HG03097 (cell line): ENCODE measurements around the gene ROR1.
"Not testable (repeated sequence)": the region's sequence is repeated elsewhere in the genome, so short reads cannot be mapped to it uniquely, and the experiment has no call there.

Experiments used
- ATAC-seq: cut with Tn5 transposase; IDR thresholded peaks from one replicate; pipeline ENCODE4 v1.9.1; 2021; ENCODE audit not compliant: unreplicated experiment, low FRiP score

Gene ROR1

GRCh38 chr1:64187646-64188045 lies 413.8 kb downstream of the ROR1 start:
- no peak for ATAC-seq

DNA sequence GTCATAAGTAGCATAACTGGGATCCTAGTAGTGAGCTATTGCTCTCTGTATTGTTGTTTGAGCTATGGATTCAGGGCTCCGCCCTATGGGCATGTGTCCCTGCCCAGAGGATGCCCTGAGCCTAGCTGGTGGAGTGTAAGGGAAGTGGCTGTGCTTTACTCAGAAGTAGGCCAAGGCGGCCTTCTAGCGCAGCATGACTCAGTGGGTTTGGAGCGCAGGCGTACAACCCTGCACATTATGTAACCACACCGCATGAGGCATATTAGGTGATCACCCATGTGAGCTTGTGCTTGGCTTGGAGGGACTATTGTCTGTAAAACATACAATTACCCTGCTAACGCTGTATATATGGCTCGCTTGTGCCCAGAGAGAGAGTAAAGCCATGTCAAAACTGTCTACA lies 418.5 kb downstream of the ROR1 start:
- ATAC-seq, result no peak

- ATAC-seq, result no peak
These were observed 420.6 kb downstream of the ROR1 start for GRCh38 chr1:64194168-64195080.

DNA sequence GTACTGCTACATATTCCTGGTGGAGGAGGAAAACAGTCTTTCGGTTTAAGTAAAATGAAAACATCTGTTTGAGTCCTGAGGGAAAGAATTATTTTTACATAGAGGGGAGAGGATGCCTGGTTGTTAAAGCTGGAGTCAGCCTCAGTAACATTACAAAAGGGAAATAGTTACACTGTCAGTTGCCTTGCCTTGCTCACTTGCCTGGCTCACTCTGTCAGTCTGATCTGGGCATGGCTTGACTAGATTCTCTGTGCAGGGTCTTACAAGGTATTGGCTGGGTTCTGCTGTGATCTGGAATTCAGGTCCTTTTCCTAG lies 421.2 kb downstream of the ROR1 start:
- ATAC-seq, result no peak

DNA sequence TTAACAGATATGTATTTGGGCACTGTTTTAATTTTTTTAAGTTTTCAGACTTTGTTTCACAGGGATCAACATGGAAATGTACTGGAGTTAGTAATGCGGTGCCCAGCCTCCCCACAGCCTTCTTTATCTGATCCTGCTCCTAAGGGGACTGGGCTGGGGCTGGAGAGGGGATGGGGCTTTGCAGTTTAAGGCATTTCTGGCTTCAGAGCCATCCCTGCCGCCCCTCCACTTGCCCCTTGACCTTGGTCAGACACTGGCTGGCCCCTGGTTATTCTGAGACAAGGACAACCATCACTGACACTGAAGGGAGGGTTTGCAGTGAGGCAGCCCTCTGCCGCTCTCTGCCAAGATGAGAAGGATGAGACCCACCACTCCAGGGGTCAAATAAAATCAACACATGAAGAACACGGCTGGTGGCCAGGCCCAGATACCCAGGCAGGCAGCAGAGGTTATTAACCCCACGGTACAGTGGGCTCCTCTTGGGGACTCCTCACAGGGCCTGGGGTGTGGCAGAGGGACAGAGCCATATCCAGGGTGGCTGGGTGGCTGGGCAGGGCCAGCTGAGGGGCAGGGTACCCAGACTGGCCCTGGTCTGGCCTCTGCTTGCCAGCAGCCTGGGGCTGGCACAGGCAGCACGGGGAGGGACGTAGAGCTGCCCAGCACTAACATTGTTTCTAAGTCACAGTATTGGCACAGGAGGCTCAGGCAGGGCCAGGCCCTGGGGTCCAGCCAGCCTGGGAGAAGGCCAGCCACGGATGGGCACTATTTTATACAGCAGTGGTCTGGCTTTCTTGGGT lies 422.5 kb downstream of the ROR1 start:
- no peak for ATAC-seq

DNA sequence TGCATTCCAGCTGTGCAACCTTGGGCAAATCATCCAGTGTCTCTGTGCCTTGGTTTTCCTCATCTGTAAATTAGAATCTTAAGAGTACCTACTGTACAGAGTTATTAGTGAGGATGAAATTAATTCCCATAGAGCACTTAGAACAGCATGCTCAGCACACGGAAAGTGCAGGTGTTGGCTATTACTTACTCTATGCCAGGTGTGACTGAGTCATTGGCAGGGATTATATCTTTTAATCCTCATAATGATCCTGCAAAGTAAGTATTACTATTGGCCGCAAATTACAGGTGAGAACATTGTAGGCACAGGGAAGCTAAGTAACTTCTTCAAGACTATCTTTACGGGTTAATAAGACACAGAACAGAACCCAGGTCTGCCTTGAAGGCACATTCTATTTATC lies 423.3 kb downstream of the ROR1 start:
- ATAC-seq, result no peak

DNA sequence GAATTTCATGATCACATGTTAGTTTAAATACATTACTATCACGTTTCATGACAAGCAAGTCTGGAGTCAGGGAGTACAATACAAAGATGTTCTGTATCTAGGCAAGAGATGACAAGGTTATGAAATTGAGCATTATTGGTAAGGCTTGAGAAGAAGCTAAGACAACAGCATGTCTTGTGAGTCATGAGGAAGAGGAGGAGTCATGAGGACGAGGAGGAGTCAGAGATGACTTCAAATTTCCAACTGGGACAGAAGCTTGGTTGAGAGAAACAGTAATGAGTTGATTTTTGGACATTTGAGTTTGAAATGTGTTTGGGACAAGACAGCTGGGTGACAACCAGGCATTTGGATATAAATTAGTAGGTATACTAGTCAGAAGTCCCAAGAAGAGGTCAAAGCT lies 425.3 kb downstream of the ROR1 start:
- no peak for ATAC-seq

DNA sequence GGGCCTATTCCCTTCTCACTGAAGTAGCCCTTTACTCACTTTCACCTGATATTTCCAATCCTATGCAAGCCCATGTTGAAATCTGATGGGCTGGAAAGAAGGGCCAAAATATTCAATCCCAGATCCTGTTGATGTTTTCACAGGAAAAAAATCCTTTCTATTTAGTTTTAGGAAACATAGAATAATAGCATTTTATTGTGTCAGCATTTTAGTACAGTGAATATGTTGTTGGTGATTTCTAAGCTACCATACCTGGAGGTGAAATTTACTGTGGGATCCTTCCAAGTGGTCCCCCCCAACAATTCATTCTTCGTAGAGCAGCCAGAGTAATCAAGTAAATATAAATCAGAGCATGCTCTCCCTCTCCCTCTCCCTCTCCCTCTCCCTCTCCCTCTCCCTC lies 426.2 kb downstream of the ROR1 start:
- ATAC-seq, result no peak

GRCh38 chr1:64203420-64203819 lies 429.6 kb downstream of the ROR1 start, which contains the start of gene UBE2U:
Gene UBE2U (plus strand): TSS chr1:64203623. CDS start chr1:64204051, 428 bp downstream.
- no peak for ATAC-seq

DNA sequence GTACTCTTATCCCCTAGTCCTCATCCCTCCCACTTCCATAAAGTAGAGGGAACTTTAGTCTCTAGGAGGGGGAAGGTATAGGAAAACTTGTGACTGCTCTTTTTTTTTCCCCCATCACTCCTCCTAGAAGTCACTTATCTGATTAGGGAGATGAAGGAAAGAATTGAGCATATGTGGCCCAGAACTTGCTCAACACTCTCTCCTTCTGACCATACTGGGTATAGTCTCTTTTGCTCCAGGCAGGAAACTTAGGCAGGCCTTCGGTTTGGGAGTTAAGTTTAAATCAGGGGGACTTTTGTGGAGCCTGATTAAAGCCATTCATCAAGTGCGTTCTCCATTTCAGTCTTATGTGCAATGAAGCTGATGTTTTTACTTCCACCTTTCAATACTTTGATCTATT lies 435.4 kb downstream of the ROR1 start:
- no peak for ATAC-seq

GRCh38 chr1:64212031-64212430 lies 438.2 kb downstream of the ROR1 start:
- ATAC-seq, result no peak

- no peak for ATAC-seq
These were observed 441.8 kb downstream of the ROR1 start for GRCh38 chr1:64215576-64215975.

- ATAC-seq, result no peak
These were observed 446.4 kb downstream of the ROR1 start for GRCh38 chr1:64220241-64220640.

DNA sequence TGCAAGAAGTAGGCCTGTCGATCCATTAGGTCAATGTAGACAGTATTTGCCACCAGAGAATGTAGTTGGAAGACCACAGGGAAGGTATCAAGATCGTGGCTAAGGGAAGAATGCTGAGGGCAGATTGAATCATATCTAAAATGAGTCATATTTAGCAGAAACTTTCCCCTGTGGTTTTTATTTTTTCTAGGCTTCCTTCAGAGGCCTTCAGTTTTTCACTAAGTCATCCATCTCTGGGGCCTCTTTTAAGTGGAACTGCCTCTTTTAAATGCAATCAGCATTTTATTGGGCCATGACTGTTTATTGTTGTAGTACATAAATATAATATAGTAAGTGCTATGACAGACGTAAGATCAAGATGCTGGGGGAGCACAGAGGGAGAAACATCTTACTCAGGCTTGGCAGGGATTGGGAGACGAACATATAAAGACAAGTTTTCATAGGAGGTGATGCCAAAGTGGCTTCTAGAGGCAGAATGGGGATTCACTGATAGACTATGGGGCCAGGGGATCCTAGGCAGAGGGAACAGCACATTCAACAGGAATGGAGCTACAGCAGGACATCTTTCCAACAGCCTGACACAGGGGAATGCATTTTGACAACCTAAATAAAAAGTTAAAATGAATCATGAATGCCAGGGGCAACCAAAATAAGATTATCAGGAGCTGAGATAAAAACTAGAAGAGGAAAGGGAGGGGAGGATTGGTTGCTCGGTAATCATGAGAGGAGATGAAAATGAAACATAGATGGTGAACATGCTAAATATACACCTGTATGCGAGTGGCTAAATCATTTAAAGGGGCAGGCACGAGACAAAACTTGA lies 449.7 kb downstream of the ROR1 start:
- no peak for ATAC-seq

DNA sequence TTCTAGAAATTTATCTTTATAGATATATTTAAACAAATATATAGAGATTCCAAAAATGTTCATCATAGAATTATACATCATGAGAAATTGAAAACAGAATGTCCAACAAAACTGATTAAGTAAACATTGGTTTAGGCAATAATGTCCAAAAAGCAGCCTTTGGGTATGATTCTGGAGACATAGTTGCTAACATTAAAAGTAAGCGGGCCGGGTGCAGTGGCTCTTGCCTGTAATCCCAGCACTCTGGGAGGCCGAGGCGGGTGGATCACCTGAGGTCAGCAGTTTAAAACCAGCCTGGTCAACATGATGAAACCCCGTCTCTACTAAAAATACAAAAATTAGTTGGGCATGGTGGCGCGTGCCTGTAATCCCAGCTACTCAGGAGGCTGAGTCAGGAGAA lies 450.4 kb downstream of the ROR1 start:
- ATAC-seq, result not testable (repeated sequence)

DNA sequence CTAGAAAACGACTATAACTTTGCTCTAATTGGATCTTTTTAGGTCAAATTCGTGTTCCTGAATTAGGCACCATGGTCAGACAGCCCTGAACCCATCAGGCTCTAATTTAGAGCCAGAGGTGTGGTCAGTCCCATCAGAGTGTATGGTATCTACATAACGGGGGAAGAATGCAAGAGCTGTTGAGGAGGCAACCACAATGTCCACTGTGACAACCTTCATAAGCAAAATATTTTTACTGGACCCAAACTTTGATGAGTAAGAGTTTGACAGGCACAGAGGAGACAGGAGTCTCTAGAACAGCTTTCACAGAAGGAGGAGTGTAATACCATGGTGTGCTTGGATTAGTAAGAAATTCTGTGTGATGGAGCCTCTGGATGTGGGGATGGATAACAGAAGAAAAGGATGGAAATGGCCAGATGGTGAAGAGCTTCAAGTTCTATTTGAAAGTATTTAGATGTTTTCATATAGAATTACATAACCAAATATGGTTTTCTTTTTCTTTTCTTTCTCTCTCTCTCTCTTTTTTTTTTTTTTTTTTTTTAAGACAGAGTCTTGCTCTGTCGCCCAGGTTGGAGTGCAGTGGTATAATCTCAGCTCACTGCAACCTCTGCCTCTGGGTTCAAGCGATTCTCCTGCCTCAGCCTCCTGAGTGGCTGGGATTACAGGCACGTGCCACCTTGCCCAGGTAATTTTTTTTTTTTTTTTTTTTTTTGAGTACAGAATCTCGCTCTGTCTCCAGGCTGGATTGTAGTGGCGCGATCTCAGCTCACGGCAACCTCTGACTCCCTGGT lies 454.5 kb downstream of the ROR1 start:
- no peak for ATAC-seq

GRCh38 chr1:64229307-64229706 lies 455.5 kb downstream of the ROR1 start:
- no peak for ATAC-seq
